Uterus (tissue), 4 donors: Measurements from ENCODE around the gene UST. TPM values are rescaled to one million over a fixed set of nuclear protein-coding genes. Genes with fewer than 3 reads are reported as not detected.

Experiments
- DNase-seq, 2 donors: peaks; one replicate each; pipeline ENCODE4 v3.0.0-alpha.2; 2019 to 2020
- H3K27ac ChIP-seq, 2 donors: fragments of 200-600 bp; sonication (generic); 1 replicate in 1 of 2; 2 replicates in 1 of 2; pipeline ENCODE4 v1.5.1; 2016 to 2018
- H3K27me3 ChIP-seq, 2 donors: fragments of 200-600 bp; sonication (generic); one replicate each; pipeline ENCODE4 v1.5.1; 2018 to 2019; ENCODE audit warnings: control low read depth in 1 of 2
- H3K36me3 ChIP-seq, 2 donors: fragments of 200-600 bp; sonication (generic); one replicate each; pipeline ENCODE4 v1.5.1; 2019; ENCODE audit warnings: control low read depth in 1 of 2
- H3K4me1 ChIP-seq, 2 donors: fragments of 200-600 bp; sonication (generic); one replicate each; pipeline ENCODE4 v1.5.1; 2018 to 2019; ENCODE audit warnings: control low read depth in 1 of 2
- H3K4me3 ChIP-seq, 2 donors: fragments of 200-600 bp; sonication (generic); 1 replicate in 1 of 2; 2 replicates in 1 of 2; pipeline ENCODE4 v1.5.1; 2018 to 2019; ENCODE audit warnings: mild to moderate bottlenecking in 1 of 2
- H3K9me3 ChIP-seq, 2 donors: fragments of 200-600 bp; sonication (generic); one replicate each; pipeline ENCODE4 v1.5.1; 2019; ENCODE audit warnings: control low read depth in 1 of 2
- POLR2A ChIP-seq, 2 donors: fragments of 450-650 bp; IDR thresholded peaks; one replicate each; pipeline ENCODE4 v1.6.1; 2016; ENCODE audit warnings: antibody characterized with exemption in 2 of 2, mild to moderate bottlenecking in 1 of 2, moderate library complexity in 1 of 2
- intact Hi-C: fragments of 100-400 bp; cut with DNase I; formaldehyde crosslinking; loops from one replicate; pipeline ENCODE4 v1.15.1; 2023; ENCODE audit warnings: low total_unique reads
- total RNA-seq, 4 donors: library from RNA; depleted of rRNA in 3 of 4; stranded (reverse); fragments of >200 nt in 3 of 4; gene quantifications; one replicate each; pipeline versions ENCODE4 v1.1.0 to v1.2.4, GENCODE V29; 2014 to 2023
- TF ChIP-seq, protein P1 (sequence below), 4 experiments: fragments of 200-600 bp in 2 of 4; fragments of 450-650 bp in 2 of 4; sonication (generic) in 2 of 4; IDR thresholded peaks; one replicate each; pipeline ENCODE4 v1.5.1; 2016 to 2019; ENCODE audit warnings: antibody characterized with exemption in 4 of 4, mild to moderate bottlenecking in 2 of 4, moderate library complexity in 1 of 4
- donor health status: DM: yes; HTN: yes; CAD: no.

Gene UST
- total RNA-seq, 4 donors from 2014 or later, result 6.1 to 23.2 (median 17.2) TPM

DNA sequence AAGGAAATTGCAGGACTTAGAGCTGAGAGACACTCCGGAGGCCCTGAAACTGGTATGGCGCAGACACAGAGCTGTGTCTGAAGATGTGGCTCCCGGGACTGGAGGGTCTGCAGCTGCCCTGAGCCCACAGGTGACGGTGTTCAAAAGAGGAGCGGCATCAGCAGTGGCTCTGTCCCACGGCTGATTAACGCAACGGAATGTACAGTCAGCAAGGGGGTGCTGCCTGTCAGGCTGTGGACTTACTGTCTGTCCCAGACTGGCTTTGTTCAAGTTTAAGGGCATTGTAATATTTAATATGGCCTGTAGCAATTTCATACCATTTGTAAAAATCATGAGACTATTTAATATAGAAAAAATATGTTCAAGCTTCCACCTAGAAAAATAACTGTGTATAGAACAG, 342.7 kb downstream of the UST start:
- Histone ChIP-seq H3K4me3 (no peak overlapping the region), H3K4me1 (no peaks in the 10 kb centered on the region), H3K27ac (no peak overlapping the region), H3K27me3 (no peaks in the 10 kb centered on the region), H3K36me3 (no peaks in the 10 kb centered on the region), H3K9me3 (no peaks in the 10 kb centered on the region)
- TF ChIP-seq POLR2A (IDR thresholded peaks at IDR 0.05), result no peak
- TF ChIP-seq, protein P1, sequence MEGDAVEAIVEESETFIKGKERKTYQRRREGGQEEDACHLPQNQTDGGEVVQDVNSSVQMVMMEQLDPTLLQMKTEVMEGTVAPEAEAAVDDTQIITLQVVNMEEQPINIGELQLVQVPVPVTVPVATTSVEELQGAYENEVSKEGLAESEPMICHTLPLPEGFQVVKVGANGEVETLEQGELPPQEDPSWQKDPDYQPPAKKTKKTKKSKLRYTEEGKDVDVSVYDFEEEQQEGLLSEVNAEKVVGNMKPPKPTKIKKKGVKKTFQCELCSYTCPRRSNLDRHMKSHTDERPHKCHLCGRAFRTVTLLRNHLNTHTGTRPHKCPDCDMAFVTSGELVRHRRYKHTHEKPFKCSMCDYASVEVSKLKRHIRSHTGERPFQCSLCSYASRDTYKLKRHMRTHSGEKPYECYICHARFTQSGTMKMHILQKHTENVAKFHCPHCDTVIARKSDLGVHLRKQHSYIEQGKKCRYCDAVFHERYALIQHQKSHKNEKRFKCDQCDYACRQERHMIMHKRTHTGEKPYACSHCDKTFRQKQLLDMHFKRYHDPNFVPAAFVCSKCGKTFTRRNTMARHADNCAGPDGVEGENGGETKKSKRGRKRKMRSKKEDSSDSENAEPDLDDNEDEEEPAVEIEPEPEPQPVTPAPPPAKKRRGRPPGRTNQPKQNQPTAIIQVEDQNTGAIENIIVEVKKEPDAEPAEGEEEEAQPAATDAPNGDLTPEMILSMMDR (IDR thresholded peaks at IDR 0.05), result no peak
- intact Hi-C loops, result no loop called here
- no peak for DNase-seq

DNA sequence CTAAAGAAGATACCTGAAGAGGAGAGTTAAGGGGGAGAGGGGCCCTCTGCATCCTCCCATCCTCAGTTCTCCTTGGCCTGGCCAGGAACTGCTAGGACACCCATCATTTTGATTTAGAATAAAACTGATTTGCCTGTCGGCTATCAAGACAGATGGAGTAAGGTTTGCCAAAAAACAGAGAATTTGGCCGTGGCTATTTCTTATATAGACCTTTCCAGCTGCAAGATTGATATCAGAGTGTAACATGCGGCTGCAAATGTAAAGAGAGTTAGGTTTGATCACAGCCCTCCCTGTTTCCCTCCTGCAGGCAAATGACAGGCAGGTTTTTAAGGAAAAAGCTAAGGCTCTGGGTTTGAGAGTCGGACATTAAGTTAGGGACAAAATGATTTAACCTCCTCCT, 344.1 kb downstream of the UST start:
- TF ChIP-seq, protein P1 (IDR thresholded peaks at IDR 0.05), result no peak
- TF ChIP-seq POLR2A (IDR thresholded peaks at IDR 0.05), result no peak
- H3K27ac ChIP-seq, result no peak overlapping the region
- H3K9me3 ChIP-seq, result no peaks in the 10 kb centered on the region
- H3K4me3 ChIP-seq, result no peak overlapping the region
- H3K27me3 ChIP-seq, result no peaks in the 10 kb centered on the region
- H3K36me3 ChIP-seq, result no peaks in the 10 kb centered on the region
- intact Hi-C loops, result no loop called here
- H3K4me1 ChIP-seq, result no peaks in the 10 kb centered on the region
- no peak for DNase-seq

DNA sequence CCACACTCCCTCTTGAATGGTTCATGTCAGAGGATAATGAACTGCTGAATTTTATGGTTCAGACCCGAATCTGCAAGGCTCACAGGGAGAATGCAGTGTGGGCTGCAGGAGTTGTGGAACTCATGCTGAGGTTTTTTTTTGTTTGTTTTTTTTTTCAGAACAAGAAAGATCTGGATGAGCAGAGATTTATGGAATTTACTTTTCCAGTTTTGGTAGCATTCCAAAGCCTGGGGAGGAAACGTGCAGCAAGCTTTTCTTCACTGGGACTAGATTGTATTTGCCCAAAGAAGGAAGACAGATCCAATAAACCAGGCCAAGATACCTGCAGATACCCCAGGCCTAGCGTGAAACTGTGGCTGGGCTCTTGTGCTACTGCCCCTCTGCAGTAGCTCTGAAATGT, 346.8 kb downstream of the UST start:
- Histone ChIP-seq H3K27me3 (no peaks in the 10 kb centered on the region), H3K4me3 (no peak overlapping the region), H3K36me3 (no peaks in the 10 kb centered on the region), H3K9me3 (peaks cover 0 to 5% of the 10 kb centered on the region in 2 donors), H3K4me1 (no peaks in the 10 kb centered on the region), H3K27ac (no peak overlapping the region)
- intact Hi-C loops, result no loop called here
- DNase-seq, result no peak
- TF ChIP-seq POLR2A (IDR thresholded peaks at IDR 0.05), result no peak
- TF ChIP-seq, protein P1 (IDR thresholded peaks at IDR 0.05), result no peak

DNA sequence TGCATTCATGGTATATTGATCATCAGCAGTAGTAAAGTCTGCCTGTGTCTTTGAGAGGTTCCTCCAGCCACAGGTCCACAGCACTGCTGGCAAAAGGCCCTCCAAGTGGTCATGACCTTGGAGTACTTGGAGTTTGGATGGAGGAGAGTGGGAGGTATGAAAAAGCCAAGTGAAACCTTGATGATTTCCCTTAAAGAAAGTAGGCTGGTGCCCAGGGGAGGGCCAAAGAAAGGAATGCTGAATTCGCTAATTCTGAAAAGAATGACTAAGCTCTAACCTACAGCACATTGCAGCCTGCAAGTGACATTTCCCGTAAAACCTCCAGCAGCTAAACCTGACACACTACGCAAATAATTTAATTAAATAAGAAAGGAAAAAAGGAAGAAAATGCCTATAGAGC, 347.3 kb downstream of the UST start:
- TF ChIP-seq, protein P1 (IDR thresholded peaks at IDR 0.05), result no peak
- no peak for TF ChIP-seq POLR2A (IDR thresholded peaks at IDR 0.05)
- intact Hi-C loops, result no loop called here
- no peaks in the 10 kb centered on the region for H3K4me1 ChIP-seq

DNA sequence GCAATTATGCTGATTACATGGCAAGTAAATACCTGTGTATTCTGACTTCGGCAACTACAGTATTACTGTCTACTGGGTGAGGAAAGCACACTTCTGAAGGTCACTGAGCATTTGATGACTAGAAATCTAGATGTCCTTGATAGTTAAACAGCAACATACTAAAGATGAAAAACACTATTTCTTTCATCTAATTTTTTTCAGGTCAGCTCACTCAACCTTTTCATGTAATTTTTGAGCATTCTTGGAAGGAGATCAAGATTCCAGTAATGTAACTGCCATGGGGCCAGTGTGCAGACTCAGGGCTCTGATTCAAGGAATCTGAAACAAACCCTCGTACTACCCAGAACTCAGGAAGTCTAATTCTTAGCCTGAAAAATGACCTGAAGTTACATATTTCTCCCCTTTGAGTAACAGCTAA, 348.1 kb downstream of the UST start:
- Histone ChIP-seq H3K36me3 (no peaks in the 10 kb centered on the region), H3K27me3 (no peaks in the 10 kb centered on the region), H3K27ac (no peak overlapping the region), H3K4me1 (no peaks in the 10 kb centered on the region), H3K4me3 (no peak overlapping the region), H3K9me3 (peaks cover 0 to 5% of the 10 kb centered on the region in 2 donors)
- intact Hi-C loops, result no loop called here
- DNase-seq, result no peak
- TF ChIP-seq, protein P1 (IDR thresholded peaks at IDR 0.05), result no peak
- no peak for TF ChIP-seq POLR2A (IDR thresholded peaks at IDR 0.05)

More for the DNA sequence above, 347.3 kb downstream of the UST start:
- Histone ChIP-seq H3K36me3 (no peaks in the 10 kb centered on the region), H3K4me3 (no peak overlapping the region), H3K9me3 (peaks cover 0 to 5% of the 10 kb centered on the region in 2 donors), H3K27ac (no peak overlapping the region), H3K27me3 (no peaks in the 10 kb centered on the region)
- no peak for DNase-seq
